ENCODE results near the gene NME3.

NME3 gene

GRCh38 chr16:1769402-1770300 lies 1.7 kb downstream of the NME3 start:
- no peak for DNase-seq (ENCODE audit: low spot score)
- TF ChIP-seq, protein P1, sequence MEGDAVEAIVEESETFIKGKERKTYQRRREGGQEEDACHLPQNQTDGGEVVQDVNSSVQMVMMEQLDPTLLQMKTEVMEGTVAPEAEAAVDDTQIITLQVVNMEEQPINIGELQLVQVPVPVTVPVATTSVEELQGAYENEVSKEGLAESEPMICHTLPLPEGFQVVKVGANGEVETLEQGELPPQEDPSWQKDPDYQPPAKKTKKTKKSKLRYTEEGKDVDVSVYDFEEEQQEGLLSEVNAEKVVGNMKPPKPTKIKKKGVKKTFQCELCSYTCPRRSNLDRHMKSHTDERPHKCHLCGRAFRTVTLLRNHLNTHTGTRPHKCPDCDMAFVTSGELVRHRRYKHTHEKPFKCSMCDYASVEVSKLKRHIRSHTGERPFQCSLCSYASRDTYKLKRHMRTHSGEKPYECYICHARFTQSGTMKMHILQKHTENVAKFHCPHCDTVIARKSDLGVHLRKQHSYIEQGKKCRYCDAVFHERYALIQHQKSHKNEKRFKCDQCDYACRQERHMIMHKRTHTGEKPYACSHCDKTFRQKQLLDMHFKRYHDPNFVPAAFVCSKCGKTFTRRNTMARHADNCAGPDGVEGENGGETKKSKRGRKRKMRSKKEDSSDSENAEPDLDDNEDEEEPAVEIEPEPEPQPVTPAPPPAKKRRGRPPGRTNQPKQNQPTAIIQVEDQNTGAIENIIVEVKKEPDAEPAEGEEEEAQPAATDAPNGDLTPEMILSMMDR (IDR thresholded peaks at IDR 0.05; ENCODE audit: borderline replicate concordance, control extremely low read depth, extremely low read depth, insufficient read depth, missing control alignments): no peak
- in situ Hi-C loops (cut with MboI; ENCODE audit: low sequenced_read_pairs, unreplicated experiment): no loop called here

DNA sequence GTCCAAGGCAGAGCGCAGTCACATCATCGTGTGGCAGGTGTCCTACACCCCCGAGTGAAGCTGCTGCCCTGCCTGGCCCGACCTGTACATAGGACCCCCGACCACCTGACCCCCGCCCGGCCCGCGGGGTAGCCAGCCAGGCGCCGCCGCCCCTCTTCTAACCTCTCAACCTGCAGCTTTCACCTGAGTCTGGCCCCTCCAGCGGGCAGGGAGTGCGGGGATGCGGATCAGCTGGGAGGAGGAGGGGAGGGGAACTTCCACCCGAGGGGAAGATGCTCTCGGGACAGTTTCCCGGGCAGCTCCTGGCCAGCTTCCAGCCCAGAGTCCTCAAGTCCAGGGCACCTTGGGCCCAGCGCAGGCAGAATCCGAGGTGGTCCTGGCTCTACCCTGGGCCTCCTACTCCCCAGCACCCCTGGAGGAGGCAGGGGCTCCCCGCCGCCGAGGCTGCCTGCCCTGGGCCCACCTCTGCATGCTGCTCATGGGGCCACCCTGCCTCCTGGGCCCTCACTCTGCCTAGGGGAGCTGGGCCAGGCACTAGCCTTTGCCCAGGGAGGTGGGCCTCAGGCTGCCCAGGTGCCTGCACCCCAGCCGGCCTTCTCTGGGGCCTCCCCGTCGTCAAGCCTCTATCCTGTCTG lies 2.5 kb downstream of the NME3 start:
- TF ChIP-seq, protein P1 (IDR thresholded peaks at IDR 0.05; ENCODE audit: borderline replicate concordance, control extremely low read depth, extremely low read depth, insufficient read depth, missing control alignments): no peak
- in situ Hi-C loops (cut with MboI; ENCODE audit: low sequenced_read_pairs, unreplicated experiment): no loop called here
- no peak for DNase-seq (ENCODE audit: low spot score)

DNA sequence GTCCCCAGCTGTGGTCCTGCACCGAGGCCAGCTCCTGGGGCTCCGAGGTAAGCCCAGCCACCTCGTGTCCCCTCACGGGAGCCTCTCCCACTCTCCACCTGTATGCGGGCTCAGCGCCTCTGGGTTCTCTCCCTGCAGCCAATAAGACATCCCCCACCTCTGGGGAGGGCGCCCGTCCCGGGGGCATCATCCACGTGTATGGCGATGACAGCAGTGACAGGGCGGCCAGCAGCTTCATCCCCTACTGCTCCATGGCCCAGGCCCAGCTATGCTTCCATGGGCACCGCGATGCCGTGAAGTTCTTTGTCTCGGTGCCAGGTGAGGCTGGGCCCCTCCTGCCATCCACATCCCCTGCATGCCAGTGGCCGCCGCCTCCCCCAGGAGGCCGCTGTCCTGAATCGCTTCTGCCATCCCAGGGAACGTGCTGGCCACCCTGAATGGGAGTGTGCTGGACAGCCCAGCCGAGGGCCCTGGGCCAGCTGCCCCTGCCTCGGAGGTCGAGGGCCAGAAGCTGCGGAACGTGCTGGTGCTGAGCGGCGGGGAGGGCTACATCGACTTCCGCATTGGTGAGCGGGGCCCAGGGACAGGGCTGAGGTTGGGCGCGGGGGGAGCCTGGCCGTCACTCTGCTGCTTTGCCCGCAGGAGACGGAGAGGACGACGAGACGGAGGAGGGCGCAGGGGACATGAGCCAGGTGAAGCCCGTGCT lies 3.1 kb downstream of the NME3 start:
- in situ Hi-C loops (cut with MboI; ENCODE audit: low sequenced_read_pairs, unreplicated experiment): no loop called here
- TF ChIP-seq, protein P1 (IDR thresholded peaks at IDR 0.05; ENCODE audit: borderline replicate concordance, control extremely low read depth, extremely low read depth, insufficient read depth, missing control alignments): no peak
- DNase-seq (ENCODE audit: low spot score): no peak

DNA sequence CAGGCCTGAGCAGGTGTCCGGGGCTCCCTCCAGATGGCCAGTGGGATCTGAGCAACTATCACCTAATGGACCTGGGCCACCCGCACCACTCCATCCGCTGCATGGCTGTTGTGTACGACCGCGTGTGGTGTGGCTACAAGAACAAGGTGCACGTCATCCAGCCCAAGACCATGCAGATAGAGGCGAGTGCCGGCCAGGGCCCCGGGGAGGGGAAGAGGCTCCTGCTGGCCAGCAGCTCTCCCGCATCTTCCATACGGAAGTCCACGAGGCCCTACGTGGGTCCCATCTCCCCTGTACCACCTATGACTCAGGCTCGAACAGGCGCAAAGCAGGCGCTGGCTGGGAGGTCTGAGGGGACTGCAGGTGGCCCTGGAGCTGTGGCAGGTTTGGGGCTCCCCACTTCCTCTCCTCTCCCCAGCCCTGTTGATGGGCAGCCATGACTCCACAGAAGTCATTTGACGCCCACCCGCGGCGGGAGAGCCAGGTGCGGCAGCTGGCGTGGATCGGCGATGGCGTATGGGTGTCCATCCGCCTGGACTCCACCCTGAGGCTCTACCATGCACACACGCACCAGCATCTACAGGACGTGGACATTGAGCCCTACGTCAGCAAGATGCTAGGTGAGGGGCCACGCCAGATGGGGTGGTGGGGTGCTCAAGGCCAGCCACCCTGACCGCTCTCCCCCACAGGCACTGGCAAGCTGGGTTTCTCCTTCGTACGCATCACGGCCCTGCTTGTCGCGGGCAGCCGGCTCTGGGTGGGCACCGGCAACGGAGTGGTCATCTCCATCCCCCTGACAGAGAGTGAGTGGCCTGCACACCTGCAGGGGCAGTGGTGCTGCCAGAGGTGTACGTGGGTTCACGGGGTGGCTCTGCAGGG lies 4.0 kb downstream of the NME3 start:
- in situ Hi-C loops (cut with MboI; ENCODE audit: low sequenced_read_pairs, unreplicated experiment): no loop called here
- no peak for DNase-seq (ENCODE audit: low spot score)
- TF ChIP-seq, protein P1 (IDR thresholded peaks at IDR 0.05; ENCODE audit: borderline replicate concordance, control extremely low read depth, extremely low read depth, insufficient read depth, missing control alignments): no peak

GRCh38 chr16:1766701-1767100 lies 4.6 kb downstream of the NME3 start:
- in situ Hi-C loops (cut with MboI; ENCODE audit: low sequenced_read_pairs, unreplicated experiment): no loop called here
- TF ChIP-seq, protein P1 (IDR thresholded peaks at IDR 0.05; ENCODE audit: borderline replicate concordance, control extremely low read depth, extremely low read depth, insufficient read depth, missing control alignments): no peak
- no peak for DNase-seq (ENCODE audit: low spot score)

DNA sequence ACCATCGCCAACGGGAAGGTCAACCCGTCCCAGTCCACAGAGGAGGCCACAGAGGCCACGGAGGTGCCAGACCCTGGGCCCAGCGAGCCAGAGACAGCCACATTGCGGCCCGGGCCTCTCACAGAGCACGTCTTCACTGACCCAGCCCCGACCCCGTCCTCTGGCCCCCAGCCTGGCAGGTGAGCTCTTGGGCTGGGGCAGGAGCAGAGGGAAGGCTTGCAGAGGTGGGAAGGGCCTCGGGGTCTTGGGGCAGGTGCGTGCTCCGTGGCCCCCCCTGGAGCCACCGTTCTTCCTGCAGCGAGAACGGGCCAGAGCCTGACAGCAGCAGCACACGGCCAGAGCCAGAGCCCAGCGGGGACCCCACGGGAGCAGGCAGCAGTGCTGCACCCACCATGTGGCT lies 5.1 kb downstream of the NME3 start:
- TF ChIP-seq, protein P1 (IDR thresholded peaks at IDR 0.05; ENCODE audit: borderline replicate concordance, control extremely low read depth, extremely low read depth, insufficient read depth, missing control alignments): no peak
- in situ Hi-C loops (cut with MboI; ENCODE audit: low sequenced_read_pairs, unreplicated experiment): no loop called here
- DNase-seq (ENCODE audit: low spot score): no peak
